Epithelial cell of esophagus (primary cell): ENCODE measurements around the gene AKT3.

Experiments used
- DNase-seq: peaks from one replicate; pipeline ENCODE4 v3.0.0; 2010; ENCODE audit warnings: low read depth
- H3K4me3 ChIP-seq: 2 replicates; pipeline ENCODE4 v1.5.1; 2011; ENCODE audit warnings: mild to moderate bottlenecking, low read length, control low read depth
- CTCF ChIP-seq: IDR thresholded peaks from 2 replicates; pipeline ENCODE4 v1.5.1; 2011; ENCODE audit warnings: low read depth, mild to moderate bottlenecking, low read length, control low read depth, inconsistent platforms; ENCODE audit not compliant: insufficient read depth; ENCODE audit errors: missing control alignments

Gene AKT3

GRCh38 chr1:243561588-243562319 lies 288.3 kb downstream of the AKT3 start:
- no peak for DNase-seq
- no peak for TF ChIP-seq CTCF
- no peak overlapping the region for H3K4me3 ChIP-seq

GRCh38 chr1:243559575-243560162 lies 290.4 kb downstream of the AKT3 start:
- no peak overlapping the region for H3K4me3 ChIP-seq
- no peak for TF ChIP-seq CTCF
- DNase-seq, result peak; percentile 60

GRCh38 chr1:243558576-243558975 lies 291.5 kb downstream of the AKT3 start:
- H3K4me3 ChIP-seq, result no peak overlapping the region
- DNase-seq, result no peak
- TF ChIP-seq CTCF, result no peak

GRCh38 chr1:243557866-243558265 lies 292.2 kb downstream of the AKT3 start:
- H3K4me3 ChIP-seq, result no peak overlapping the region
- no peak for TF ChIP-seq CTCF
- no peak for DNase-seq

- no peak overlapping the region for H3K4me3 ChIP-seq
- TF ChIP-seq CTCF, result no peak
- DNase-seq, result no peak
Measured at GRCh38 chr1:243554686-243555085, 295.4 kb downstream of the AKT3 start.

GRCh38 chr1:243553090-243553489 lies 297.0 kb downstream of the AKT3 start:
- no peak for DNase-seq
- no peak for TF ChIP-seq CTCF
- H3K4me3 ChIP-seq, result no peak overlapping the region

- TF ChIP-seq CTCF, result no peak
- no peak overlapping the region for H3K4me3 ChIP-seq
- DNase-seq, result no peak
Measured at GRCh38 chr1:243550276-243550675, 299.8 kb downstream of the AKT3 start.
